HepG2 (cell line): ENCODE data around the gene DCC.

Source experiments
- CCAR2 ChIP-seq: fragments of 200-400 bp; formaldehyde crosslinking; optimal IDR thresholded peaks from 2 replicates; pipeline ENCODE3; 2018; ENCODE audit warnings: low read depth, mild to moderate bottlenecking, low read length, moderate library complexity
- MYC ChIP-seq: sonication (generic); formaldehyde crosslinking; IDR thresholded peaks from 2 replicates; pipeline ENCODE4 v1.9.0; 2021; ENCODE audit warnings: missing genetic modification reagents, borderline replicate concordance
- TF ChIP-seq, protein P1 (sequence below), 2 experiments: sonication (generic) in 1 of 2; formaldehyde crosslinking in 1 of 2; IDR thresholded peaks; 2 replicates each; pipeline versions ENCODE4 v1.4.0 to v1.6.1; 2018 to 2020; ENCODE audit warnings: missing genetic modification reagents in 2 of 2, borderline replicate concordance in 1 of 2, low read depth in 1 of 2, mild to moderate bottlenecking in 1 of 2, missing biosample characterization in 1 of 2

GRCh38 chr18:52409727-52410126, 69.7 kb downstream of the DCC start:
- TF ChIP-seq CCAR2 (no peak), MYC (CRISPR knock-in tag) (no peak)
- TF ChIP-seq, protein P1, sequence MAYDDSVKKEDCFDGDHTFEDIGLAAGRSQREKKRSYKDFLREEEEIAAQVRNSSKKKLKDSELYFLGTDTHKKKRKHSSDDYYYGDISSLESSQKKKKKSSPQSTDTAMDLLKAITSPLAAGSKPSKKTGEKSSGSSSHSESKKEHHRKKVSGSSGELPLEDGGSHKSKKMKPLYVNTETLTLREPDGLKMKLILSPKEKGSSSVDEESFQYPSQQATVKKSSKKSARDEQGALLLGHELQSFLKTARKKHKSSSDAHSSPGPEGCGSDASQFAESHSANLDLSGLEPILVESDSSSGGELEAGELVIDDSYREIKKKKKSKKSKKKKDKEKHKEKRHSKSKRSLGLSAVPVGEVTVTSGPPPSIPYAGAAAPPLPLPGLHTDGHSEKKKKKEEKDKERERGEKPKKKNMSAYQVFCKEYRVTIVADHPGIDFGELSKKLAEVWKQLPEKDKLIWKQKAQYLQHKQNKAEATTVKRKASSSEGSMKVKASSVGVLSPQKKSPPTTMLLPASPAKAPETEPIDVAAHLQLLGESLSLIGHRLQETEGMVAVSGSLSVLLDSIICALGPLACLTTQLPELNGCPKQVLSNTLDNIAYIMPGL (CRISPR knock-in tag; IDR thresholded peaks at IDR 0.05; ENCODE audit: borderline replicate concordance in 1 of 2, low read depth in 1 of 2): no peak
